Urinary bladder (tissue), 4 donors: ENCODE data around the gene RBP4. TPM values are rescaled to one million over a fixed set of nuclear protein-coding genes. Genes with fewer than 3 reads are reported as not detected.

Source experiments
- DNase-seq: peaks from one replicate; pipeline ENCODE4 v3.0.0-alpha.2; 2015; ENCODE audit errors: extremely low spot score
- H3K27ac ChIP-seq: one replicate; pipeline ENCODE4 v1.5.1; 2013; ENCODE audit warnings: low read depth, mild to moderate bottlenecking, moderate library complexity
- H3K36me3 ChIP-seq: one replicate; pipeline ENCODE4 v1.6.1; 2013; ENCODE audit warnings: mild to moderate bottlenecking, moderate library complexity; ENCODE audit not compliant: insufficient read depth
- H3K4me1 ChIP-seq: one replicate; pipeline ENCODE4 v1.6.1; 2013; ENCODE audit warnings: mild to moderate bottlenecking, moderate library complexity; ENCODE audit not compliant: insufficient read depth
- H3K4me3 ChIP-seq: one replicate; pipeline ENCODE4 v1.5.1; 2013; ENCODE audit warnings: low read depth, low read length
- WGBS: extraction: QIAGEN DNeasy Blood & Tissue Kit; methylation state at CpG from one replicate; pipeline ENCODE4 v1.1.7; 2013; 5-methylcytosine and 5-hydroxymethylcytosine counted together
- polyA plus RNA-seq: library from polyadenylated mRNA; stranded (reverse); fragments of 200-250 nt; gene quantifications from one replicate; pipeline ENCODE4 v1.2.3, GENCODE V29; 2013
- total RNA-seq: library from RNA; depleted of rRNA; stranded (reverse); fragments of >200 nt; gene quantifications from one replicate; pipeline ENCODE4 v1.2.3, GENCODE V29; 2014
- donor health status: healthy with polysubstance abuse.
- donor health status: healthy.

RBP4 gene
- total and polyA plus RNA-seq, 2 donors, result 1.9 to 40.6 TPM

DNA sequence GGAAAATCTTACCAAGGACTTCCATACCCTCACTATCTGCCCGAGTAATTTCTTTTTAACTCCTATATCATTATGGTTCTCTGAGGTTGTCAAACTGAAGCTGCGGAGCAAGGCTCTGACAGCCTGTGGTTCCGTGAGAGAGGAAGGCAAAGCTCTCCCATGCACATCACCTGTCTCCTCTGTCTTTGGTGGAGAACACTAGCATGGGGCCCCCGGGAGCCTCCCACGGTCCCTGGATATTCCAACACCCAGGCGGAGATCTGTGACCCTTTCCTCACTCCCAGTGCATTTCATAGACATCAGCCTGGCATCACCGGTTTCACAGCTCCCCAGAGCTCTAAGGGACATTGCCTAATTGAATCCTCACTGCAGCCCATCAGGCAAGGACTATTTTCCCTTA lies 10.4 kb downstream of the RBP4 start:
- WGBS, result 63% methylated on average over 7 of the region's 7 CpGs
- no peak for DNase-seq
- Histone ChIP-seq H3K4me1 (no peaks in the 10 kb centered on the region), H3K4me3 (no peak overlapping the region), H3K27ac (no peak overlapping the region), H3K36me3 (no peaks in the 10 kb centered on the region)

DNA sequence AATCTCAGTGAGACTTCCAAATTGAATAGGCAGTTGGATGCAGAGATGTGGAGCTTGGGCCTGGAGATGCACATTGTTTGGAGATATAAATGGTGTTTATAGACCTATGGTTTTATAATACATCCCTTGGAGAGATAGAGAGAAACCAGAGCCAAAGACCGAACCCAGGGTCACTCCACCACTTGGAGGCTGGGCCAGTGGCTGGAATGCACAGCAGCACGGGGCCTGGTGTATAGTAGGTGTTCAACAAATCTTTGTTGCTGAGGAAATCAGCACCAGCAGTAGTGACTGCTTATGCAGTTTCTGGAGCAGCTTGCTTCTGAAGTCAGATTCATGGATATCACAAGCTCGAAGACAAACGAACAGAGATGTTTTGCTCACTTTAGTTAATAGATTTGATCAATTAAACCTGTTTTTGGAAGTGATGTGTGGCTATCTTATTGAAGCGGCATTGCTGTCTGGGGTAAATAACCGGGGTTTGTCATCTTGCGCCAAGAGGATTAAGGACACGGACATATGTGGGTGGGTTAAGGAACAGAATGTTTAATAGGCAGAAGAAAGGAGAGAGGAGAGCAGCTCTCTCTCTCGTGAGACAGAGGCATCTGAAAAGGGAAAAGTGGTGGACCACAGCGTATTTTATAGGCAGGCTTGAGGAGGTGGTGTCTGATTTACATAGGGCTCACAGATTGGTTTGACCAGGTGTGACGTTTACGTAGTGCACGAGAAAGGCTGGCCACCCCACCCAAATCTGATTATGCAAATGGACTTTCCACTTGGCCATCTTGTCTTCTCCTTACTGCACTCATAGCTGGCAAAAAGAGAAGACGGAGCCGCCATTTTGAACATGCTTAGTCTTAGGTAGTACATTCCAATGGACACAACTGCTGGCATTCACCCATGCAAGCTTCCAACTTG lies 11.1 kb downstream of the RBP4 start:
- no peaks in the 10 kb centered on the region for H3K4me1 ChIP-seq
- 70% methylated on average over 15 of the region's 15 CpGs for WGBS
- no peak for DNase-seq

DNA sequence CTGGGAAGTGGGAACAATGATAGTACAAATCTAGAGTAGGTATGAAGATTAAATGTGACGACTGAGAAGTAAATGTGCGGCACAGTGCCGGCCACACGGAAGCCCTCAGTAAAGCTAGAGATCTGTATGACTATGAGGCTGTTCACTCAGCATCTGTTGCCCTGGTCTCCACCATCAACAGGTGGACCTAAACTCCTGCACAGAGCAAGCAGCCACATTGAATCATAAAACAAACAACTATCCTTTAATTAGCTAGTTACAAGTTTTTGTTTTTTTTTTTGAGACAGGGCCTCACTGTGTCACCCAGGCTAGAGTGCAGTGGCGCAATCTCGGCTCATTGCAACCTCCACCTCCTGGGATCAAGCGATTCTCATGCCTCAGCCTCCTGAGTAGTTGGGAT lies 16.6 kb downstream of the RBP4 start:
- no peak for DNase-seq
- Histone ChIP-seq H3K4me1 (no peaks in the 10 kb centered on the region), H3K4me3 (no peak overlapping the region), H3K36me3 (no peaks in the 10 kb centered on the region), H3K27ac (no peak overlapping the region)
- WGBS, result 91% methylated on average over 7 of the region's 7 CpGs

More for the DNA sequence above, 11.1 kb downstream of the RBP4 start:
- Histone ChIP-seq H3K27ac (no peak overlapping the region), H3K36me3 (no peaks in the 10 kb centered on the region), H3K4me3 (no peak overlapping the region)

DNA sequence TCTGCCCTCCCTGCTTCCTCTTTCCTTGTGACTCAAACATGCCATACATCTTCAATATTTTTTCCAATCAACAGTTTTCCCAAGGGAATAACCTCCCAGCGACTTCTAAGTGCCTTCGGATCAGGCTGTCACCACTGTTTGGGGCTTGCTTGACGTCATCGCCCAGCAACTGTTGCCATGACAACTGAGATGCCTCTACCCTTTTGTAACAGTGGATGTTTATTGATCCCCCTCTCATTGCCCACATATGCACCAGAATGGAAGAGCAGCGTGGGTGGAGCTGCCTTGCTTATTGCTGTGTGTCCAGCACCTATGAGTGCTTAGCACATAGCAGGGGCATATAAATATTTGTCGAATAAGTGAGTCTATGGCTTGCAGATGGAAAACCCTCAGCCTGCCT lies 20.2 kb downstream of the RBP4 start:
- DNase-seq, result no peak
- Histone ChIP-seq H3K27ac (no peak overlapping the region), H3K4me3 (no peak overlapping the region), H3K4me1 (no peaks in the 10 kb centered on the region), H3K36me3 (no peaks in the 10 kb centered on the region)
- 34% methylated on average over 6 of the region's 6 CpGs for WGBS

DNA sequence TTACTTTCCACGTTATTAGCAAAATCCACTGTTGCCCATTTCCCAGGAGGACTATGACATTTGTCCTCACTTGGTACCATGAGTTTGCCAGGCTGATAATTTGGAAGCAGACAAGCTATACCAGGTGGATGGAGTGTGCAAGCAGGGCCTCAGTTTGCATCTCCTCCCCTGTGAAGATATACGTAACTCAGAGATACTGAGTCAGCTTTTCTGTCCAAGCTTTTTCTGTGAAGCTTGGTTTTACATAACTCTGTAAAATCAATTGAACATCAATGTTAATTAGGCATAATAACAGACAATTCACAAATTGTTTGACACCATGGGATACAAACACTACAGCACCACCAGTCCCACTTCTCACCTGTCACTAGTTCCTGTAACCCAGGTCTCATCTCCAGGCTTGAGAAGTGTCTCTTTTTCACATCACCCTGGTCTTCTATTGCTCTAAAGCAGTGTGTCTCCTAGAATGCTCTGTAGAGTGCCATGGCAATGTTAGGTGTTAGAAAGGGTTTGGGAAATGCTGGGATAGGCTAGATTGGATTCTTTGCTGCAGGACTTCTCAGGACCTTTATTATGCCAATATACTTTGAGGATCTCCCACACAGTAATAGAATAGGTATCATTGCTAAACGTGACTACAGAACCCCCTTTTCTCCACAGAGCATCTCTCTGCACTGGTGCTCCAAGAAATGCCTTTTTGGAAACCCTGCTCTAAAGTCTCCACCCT lies 20.9 kb downstream of the RBP4 start:
- DNase-seq, result no peak
- H3K27ac ChIP-seq, result no peak overlapping the region
- 83% methylated on average over 3 of the region's 3 CpGs for WGBS
- H3K4me3 ChIP-seq, result no peak overlapping the region
- no peaks in the 10 kb centered on the region for H3K4me1 ChIP-seq
- H3K36me3 ChIP-seq, result no peaks in the 10 kb centered on the region

DNA sequence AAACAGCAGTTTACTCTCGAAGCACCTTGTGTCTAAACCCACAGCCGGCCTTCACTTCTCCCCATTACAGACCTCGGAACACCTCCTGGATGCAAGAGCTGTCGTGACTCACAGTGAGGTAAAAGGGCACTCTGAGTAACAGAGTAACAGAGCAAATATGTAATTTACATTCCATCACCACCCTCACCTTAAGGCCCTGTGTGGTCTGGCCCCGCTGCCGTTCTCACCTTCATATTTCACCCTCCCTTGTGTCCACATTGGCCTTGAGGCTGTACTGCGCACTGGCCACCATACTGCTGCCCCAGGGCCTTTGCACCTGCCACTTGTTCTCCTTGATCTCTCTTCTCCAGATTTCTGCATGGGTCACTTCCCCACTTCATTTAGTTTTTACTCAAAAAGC lies 21.9 kb downstream of the RBP4 start:
- DNase-seq, result no peak
- 83% methylated on average over 7 of the region's 7 CpGs for WGBS

DNA sequence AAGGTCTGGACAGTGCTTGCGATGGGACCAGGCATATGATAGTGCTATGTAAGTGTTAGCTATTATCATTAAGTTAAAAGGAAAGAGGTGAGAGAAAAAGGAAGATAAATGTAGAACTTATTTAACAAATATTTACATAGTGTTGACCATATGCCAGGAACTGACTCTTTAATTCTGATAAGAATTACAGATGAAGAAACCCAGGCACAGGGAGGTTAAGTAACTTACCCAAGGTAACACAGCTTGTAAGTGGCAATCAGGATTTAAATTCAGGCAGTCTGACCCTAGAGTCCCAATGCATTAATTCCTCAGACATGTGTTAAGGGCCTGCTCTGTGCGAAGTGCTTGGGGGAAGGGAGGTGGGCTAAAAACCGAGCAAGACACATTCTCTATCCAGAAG lies 23.5 kb downstream of the RBP4 start:
- 77% methylated on average over 3 of the region's 3 CpGs for WGBS
- Histone ChIP-seq H3K27ac (no peak overlapping the region), H3K36me3 (no peaks in the 10 kb centered on the region), H3K4me3 (no peak overlapping the region), H3K4me1 (no peaks in the 10 kb centered on the region)
- DNase-seq, result no peak

More for the DNA sequence above, 21.9 kb downstream of the RBP4 start:
- Histone ChIP-seq H3K36me3 (no peaks in the 10 kb centered on the region), H3K27ac (no peak overlapping the region), H3K4me3 (no peak overlapping the region), H3K4me1 (no peaks in the 10 kb centered on the region)

DNA sequence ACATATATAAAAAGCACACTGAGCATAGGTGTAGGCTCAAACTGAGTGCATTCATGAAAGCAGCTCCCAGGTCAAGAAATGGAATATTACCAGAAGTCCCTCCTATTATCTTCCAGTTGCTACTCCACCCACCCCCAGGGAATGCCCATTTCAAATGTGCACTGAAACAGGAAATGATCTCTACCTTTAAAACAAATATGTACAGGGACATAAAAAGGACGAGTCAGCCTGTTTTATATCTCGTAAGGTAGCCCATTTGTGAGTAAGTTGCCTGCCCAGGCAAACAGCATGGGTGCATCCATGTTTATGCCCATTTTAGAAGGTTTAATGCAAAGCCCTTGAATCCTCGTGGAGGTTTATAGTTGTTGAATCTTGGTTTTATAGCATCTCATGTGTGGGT lies 24.1 kb downstream of the RBP4 start:
- WGBS, result 53% methylated on average over 3 of the region's 3 CpGs
- H3K36me3 ChIP-seq, result no peaks in the 10 kb centered on the region
- H3K27ac ChIP-seq, result no peak overlapping the region
- no peak overlapping the region for H3K4me3 ChIP-seq
- no peaks in the 10 kb centered on the region for H3K4me1 ChIP-seq
- no peak for DNase-seq

DNA sequence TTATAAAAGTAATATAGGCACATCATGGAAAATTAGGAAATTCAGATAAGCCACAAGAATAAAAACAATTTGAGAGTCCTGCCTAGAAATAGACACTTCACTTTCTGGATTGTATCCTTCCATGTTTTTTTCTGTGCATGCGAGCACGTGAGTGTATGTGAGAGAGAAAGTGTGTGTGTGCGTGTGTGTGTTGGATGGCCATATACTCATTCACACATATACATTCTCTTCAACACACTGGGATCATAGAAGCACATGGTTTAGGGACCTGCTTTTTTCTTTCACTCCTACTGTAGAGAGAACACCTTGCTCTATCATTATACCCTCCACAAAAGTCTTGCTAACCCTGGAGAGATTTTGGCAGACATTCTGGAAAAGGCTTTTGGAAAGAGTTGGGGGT lies 27.1 kb downstream of the RBP4 start:
- Histone ChIP-seq H3K4me3 (no peak overlapping the region), H3K36me3 (no peaks in the 10 kb centered on the region), H3K27ac (no peak overlapping the region), H3K4me1 (no peaks in the 10 kb centered on the region)
- DNase-seq, result no peak
- WGBS, result 68% methylated on average over 3 of the region's 3 CpGs

DNA sequence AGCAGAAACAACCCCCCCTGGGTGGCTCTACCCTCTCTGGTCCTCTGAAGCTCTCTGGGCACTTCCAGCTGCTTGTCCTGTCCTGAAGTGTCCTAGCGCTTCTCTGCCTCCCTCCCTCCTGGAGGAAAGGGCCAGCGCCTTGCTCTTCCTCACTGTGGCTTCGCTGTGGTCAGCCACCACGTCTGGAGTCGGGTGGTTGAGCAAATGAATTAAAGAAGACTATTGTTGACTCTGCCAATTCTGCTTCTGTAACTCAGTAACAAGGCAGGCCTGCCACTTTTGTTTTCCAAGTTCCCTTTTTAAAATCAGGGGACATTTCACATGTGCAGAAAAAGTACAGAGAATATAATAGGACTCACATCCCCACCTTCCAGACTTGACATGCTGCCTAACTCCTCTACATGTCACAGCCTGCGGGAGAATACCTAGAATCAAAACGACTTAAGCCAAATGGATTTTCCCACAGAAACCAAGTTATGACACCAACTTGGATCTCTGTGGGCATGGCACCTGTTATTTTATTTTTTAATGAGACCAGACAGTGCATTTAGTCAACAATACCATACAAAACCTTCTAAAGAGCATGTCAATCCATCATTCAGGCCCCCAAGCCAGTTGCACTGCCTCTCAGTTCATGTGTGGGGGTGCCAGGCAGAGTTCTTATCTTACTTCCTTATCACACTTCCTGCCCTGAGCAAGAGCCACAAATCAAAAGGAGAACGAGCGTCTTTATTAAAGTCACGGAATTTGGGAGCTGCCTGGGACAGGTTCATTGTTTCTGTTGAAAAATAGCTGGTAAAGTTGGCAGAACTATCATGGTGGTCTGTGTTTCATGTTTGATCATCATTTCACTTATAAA lies 27.8 kb downstream of the RBP4 start:
- Histone ChIP-seq H3K27ac (no peak overlapping the region), H3K4me1 (no peaks in the 10 kb centered on the region), H3K4me3 (no peak overlapping the region), H3K36me3 (no peaks in the 10 kb centered on the region)
- 41% methylated on average over 10 of the region's 10 CpGs for WGBS
- DNase-seq, result no peak

DNA sequence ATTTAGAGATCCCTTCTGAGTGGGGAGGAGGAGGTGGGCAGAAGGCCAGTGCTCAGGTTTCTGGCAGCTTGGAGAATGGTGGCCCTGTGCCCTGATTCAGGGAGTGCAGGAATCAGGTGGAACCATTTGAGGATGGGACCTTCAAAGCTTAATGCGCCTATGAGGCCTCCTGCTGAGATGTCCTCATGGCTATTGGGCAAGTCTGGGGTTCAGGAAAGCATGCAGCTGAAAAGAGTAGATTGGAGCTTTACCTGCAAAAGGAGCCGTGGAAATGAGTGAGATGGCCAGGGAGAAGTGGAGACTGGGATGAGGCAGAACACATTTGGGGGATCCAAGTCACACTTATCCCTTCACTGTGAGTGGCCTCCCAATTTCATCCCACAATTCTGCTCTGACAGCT lies 28.4 kb downstream of the RBP4 start:
- WGBS, result 97% methylated on average over 2 of the region's 2 CpGs
- Histone ChIP-seq H3K4me3 (no peak overlapping the region), H3K4me1 (no peaks in the 10 kb centered on the region), H3K27ac (no peak overlapping the region), H3K36me3 (no peaks in the 10 kb centered on the region)
- DNase-seq, result no peak

DNA sequence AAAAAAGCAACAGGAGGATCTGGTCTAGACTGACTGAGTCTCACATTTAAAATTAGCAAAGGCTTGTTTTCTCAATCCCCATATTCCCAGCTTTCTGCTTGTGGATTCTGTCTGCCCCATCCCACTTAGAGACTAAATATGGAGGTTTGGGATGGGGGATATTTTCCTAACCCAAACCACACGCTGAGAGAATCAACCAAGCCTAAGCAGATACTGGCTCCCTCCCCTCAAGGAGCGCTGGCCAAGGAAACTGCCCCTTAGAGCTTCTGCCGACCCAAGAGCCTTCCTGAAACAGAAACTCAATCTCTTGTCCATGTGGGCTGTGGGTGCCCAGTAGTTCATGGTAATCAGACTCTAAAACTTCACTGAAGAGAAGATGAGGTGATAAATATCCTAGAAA lies 30.7 kb downstream of the RBP4 start:
- Histone ChIP-seq H3K27ac (no peak overlapping the region), H3K4me3 (no peak overlapping the region), H3K36me3 (no peaks in the 10 kb centered on the region), H3K4me1 (no peaks in the 10 kb centered on the region)
- WGBS, result 46% methylated on average over 3 of the region's 3 CpGs
- no peak for DNase-seq

DNA sequence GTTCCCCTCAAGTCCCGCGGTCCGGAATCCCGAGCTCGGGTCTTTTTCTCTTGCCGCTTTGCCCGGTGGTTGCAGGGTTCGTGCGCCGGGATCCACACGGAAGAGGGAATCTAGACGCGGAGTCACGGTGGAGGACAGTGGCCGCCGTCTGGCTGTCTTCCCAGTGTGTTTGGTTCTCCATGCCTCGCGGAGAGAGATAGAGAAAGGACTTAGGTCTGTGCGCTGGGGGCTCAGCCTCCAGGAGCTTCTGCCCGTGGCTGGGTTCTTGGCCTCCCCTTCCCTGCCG lies 33.0 kb downstream of the RBP4 start:
- Histone ChIP-seq H3K36me3 (no peaks in the 10 kb centered on the region), H3K27ac (no peak overlapping the region), H3K4me1 (no peaks in the 10 kb centered on the region), H3K4me3 (no peak overlapping the region)
- 7% methylated on average over 21 of the region's 21 CpGs for WGBS
- no peak for DNase-seq
